Activated CD4-positive, alpha-beta T cell treated with anti-CD3 and anti-CD28 coated beads, Interleukin-2, amount 50 U/mL, for 1 hour (primary cell): Measurements from ENCODE around the gene ATP6V0C.

Experiments
- DNase-seq: peaks from one replicate; pipeline ENCODE4 v3.0.0-alpha.2; 2020

ATP6V0C gene

DNA sequence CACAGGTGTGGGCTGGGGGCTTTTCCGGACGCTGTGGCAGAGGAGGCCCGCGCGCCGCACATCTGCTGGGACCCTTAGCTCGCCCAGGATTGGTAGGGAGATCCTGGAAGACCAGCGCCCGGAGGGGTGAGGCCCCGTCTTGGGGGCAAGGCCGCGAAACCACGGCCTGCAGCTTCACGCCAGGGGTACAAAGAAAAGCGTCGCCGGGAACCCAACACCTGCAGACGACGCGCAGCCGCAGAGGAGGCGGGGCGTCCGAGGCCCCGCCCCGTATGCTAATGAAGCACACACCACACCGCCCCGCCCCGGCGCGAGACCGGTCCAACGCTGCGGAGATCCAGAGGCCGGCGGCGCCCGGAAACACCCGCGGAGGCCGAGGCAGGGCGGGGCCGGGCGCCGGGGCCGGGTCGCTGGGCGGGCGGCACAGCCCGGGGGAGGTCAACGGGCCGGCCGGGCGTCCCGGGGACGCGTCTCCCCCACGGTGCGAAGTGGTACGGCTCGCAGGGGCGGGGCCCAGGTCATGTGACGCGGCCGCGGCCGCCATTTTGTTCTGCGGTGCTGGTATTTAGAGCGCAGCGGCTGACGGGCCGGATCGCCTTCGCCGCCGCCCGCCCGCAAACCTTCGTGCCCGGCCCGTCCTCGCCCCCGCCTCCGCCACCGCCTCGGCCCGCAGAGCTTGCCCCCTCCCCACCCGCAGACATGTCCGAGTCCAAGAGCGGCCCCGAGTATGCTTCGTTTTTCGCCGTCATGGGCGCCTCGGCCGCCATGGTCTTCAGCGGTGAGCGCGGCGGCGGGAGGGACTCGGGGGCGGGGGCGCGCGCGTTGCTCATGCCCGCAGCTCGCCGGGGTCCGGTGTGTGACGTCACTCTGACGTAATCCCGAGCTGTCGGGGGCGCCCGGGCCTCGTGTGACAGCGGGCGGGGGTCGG, at the start of gene ATP6V0C:
Gene ATP6V0C (plus strand): TSS at position 548 of the 928 bp plus-strand sequence. CDS start 152 bp downstream, at position 700.
- DNase-seq: peak; percentile 90

DNA sequence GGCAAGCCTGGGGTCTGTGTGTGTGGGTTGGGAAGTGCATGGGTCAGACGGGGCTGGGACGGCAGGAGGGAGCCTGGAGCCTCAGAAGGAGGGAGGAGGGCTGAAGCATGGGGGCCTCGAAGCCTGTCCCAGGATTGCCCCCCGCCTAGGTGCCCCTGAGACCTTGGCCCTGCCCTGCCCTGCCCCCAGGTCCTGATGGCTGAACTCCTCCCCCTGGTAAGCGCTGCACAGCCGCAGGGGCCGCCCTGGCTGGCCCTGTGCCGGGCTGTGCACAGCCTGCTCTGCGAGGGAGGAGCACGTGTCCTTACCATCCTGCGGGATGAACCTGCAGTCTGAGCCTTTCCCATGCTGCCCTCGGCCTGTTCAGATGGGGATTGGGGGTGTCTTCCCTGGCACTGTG, 49.4 kb upstream of the ATP6V0C start:
- no peak for DNase-seq

- DNase-seq: no peak
Measured at GRCh38 chr16:2465653-2466415, 47.9 kb upstream of the ATP6V0C start.

DNA sequence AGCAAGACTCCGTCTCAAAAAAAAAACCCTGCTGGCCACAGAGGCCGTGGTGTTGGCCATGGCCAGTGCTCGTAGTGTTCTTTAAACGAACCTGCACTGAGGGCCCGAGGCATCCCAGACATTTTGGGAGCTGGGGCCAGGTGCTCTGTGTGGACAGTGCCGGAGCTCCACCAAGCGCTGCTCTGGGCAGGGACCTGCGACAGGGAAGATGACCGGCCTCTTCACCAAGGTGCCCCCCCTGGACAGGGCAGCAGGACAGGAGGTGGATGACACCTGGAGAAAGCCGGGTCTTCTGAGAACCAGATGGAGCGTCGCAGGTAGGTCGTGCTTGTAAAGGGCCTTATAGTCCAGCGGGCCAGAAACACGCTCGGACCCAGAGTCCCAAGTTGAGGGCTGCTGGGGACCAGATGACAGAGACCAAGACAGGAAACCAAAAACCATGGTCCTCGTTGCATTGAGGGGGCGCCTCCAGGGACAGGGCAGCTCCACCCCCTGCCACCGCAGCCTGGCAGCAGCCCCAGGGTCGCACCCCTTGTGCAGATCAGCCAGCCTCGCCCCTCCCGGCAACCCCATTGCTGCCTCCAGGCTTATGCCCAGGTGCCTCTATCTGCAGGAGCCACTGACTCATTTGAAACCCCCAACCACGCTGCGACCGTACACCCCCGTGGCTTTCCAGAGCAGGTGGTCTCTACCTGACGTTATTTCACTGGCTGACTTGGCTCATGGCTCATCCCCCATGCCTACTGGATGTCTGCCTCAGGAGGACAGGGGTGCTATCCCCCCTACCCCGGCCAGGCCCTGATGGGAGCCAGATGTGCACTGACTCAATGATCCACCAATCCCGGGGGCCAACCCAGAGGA, 46.9 kb upstream of the ATP6V0C start:
- DNase-seq: no peak

DNA sequence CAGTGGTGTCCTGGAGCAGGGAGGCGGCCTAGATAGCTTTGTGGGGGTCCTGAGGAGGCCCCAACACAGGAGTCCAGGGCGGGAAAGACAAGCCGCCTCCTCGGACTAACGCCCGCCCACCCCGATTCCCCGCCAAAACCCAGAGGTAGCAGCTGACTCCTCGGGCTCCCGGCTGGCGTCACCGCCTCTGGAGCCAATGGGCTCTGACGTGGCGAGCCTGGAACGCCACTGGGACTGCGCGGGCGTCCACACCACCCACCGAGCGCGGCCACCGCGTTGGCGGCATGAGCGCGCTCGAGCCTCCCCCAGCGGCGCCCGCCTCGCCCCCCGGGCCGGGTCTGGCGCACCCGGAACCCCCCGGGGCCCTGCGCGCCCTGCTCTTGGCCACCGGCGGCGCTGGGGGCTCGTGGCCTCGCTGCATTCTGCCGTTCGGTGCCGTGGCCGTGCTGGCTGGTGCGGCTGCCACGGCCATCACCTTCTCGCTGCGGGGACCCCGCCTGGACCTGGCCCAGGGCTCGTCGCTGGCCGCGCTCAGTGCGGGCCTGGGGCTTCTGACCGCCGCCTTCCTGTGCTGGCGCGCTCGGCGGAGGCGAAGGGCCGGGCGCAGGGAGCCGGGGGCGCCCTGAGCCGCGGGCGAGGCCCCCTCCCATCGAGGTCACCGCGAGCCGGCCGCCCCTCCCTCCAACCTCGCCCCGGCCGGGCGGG, 46.1 kb upstream of the ATP6V0C start:
- DNase-seq: no peak

DNA sequence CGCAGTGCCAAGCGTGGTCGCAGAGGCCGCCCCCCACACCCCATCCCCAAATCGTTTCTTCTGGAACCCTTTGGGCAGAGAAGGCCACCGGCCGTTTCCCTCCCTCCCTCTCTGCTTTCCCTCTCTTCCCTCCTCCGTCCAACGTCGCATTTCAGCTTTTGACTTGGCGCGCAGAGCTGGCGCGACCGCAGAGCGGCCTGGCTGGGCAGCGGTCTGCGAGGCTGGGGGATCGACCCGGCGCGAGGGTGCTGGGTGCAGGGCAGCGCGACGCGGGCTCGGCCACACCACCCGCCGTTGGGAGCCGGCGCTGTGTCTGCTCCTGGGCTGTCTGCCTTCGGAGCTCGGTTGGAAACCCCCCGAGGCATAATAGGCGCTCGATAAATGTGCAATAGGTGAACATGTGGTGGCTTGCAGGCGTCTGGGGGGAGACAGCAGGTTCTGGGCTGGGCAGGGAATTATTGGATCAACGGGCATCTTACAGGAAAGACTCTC, 45.5 kb upstream of the ATP6V0C start:
- no peak for DNase-seq

GRCh38 chr16:2468725-2469398, 44.9 kb upstream of the ATP6V0C start:
- no peak for DNase-seq

DNA sequence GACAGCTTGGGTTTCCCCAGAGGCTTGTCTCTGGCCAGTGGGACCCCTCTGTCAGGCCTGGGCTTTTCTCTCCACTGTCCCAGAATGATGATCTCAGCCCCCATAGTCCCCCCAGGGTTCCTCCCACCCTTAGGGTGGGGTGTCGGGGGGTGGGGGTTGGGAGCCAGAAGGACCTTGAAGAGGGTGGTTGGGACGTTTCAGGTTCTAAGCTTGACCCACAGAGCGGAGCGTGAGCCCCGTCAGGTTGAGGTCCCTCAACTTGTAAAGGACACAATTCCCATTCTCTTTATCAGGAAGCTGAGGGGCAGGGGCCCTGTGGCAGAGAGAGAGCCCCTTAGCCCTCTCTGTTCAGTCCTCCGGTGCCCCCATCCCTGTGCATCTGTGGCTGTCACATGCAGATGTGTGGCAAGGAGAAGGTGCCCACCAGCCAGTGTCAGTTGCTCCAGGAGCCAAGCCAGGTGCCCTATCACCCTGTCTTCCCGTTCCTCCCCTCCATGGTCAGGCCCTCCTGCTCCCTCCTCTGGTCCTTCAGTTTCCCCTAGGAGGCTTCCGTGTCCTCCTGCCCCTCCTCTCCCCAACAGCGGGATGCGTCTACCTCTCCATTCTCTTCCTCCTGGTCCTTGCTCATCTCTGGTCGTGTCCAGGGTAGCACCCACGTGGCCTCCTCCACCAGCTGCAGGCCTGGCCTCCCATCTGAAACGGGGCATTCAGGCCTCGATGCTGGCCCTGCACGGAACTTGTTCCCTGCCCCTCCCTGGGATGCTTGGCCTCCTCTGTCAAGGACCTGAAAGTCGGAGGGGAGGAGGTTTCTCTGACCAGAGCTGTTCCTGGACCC, 44.1 kb upstream of the ATP6V0C start:
- no peak for DNase-seq

DNA sequence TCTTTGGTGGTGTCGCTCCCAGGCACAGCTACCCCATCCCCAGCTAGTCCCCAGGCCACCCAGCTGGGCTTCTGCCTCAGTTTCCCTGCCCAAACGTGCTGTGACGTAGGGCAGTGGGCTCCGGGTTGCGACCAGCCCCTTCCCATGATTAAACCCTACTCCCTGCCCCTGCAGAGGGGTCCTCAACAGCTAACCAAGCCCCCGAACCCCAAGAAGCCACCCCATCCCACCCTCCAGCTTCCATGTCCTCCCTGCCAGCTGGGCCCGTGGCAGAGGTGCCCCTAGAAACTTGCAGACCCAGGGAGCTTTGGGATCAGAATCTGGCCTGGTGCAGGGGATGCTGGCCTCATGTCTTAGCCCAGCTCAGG, 43.5 kb upstream of the ATP6V0C start:
- DNase-seq: no peak

DNA sequence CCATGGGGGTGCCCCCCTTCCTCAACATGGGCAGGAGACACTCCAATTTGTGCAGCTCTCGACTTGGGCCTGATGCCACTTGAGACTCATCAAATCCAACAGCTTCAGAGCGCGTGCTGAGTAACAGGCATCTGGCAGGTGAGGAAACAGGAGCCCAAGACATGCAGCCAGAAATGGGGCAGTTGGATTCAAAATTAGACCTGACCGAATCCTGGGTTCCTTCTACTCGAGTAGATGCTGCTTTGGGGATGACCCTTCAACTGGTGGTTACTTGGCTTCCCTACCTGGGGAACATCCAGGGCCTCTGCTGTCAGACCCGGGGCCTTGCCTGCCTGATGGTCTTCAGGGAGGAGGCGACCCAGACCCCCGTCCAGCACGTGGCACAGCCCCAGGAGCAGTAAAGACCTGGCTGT, 43.1 kb upstream of the ATP6V0C start:
- no peak for DNase-seq

GRCh38 chr16:2471016-2471652, 42.6 kb upstream of the ATP6V0C start, which contains the start of gene NTN3:
Gene NTN3, plus strand, starts transcription at chr16:2471297. Its CDS starts 405 bp downstream, at chr16:2471702.
- DNase-seq: no peak

- no peak for DNase-seq
Measured at GRCh38 chr16:2471653-2472487, 41.9 kb upstream of the ATP6V0C start.

DNA sequence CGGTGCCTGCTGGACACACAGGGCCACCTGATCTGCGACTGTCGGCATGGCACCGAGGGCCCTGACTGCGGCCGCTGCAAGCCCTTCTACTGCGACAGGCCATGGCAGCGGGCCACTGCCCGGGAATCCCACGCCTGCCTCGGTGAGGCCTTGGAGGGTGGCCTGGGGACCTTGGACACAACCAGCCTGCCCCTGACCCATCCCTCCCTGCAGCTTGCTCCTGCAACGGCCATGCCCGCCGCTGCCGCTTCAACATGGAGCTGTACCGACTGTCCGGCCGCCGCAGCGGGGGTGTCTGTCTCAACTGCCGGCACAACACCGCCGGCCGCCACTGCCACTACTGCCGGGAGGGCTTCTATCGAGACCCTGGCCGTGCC, 41.3 kb upstream of the ATP6V0C start:
- no peak for DNase-seq

DNA sequence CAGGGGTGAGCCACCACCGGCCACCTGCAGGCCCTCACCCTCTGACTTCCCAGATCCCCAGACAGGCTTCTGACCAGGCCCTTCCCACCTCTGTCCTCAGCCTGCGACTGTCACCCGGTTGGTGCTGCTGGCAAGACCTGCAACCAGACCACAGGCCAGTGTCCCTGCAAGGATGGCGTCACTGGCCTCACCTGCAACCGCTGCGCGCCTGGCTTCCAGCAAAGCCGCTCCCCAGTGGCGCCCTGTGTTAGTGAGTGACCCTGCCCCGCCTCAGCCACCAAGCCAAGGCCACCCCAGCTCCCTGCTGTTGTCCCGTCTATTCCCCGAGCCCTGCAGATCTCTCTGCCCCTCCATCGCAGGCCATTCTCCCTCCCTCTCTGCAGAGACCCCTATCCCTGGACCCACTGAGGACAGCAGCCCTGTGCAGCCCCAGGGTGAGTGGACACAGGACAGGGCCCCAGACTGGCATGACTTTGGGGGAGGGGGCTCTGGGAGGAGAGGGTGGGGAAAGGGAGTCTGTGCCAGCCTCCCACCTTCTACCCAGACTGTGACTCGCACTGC, 40.8 kb upstream of the ATP6V0C start:
- DNase-seq: no peak

DNA sequence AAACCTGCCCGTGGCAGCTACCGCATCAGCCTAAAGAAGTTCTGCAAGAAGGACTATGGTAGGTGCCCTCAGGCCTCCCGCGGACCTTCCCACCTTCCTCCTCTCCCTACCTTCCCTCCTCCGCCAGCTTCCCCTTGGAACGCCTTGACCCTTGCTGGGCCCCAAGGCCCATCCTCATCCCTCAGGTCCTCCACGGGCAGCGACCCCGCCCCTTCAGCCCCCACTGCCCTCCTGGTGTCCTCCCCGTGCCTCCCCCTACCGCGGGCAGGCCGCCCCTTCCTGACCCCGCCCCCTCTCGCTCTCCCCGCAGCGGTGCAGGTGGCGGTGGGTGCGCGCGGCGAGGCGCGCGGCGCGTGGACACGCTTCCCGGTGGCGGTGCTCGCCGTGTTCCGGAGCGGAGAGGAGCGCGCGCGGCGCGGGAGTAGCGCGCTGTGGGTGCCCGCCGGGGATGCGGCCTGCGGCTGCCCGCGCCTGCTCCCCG, 40.3 kb upstream of the ATP6V0C start:
- DNase-seq: peak; percentile 25

- peak; percentile 64 for DNase-seq
Measured at GRCh38 chr16:2473999-2474876, 39.5 kb upstream of the ATP6V0C start.

GRCh38 chr16:2474877-2475412, 38.8 kb upstream of the ATP6V0C start, which contains the start of gene TBC1D24:
Gene TBC1D24, plus strand, starts transcription at chr16:2475127. Its CDS starts 21,022 bp downstream, at chr16:2496149.
- peak; percentile 61 for DNase-seq
